GM19193 (cell line): ENCODE measurements around the gene TTYH3.

Experiments
- POLR2A ChIP-seq: IDR thresholded peaks from 4 replicates; pipeline ENCODE4 v1.6.1; 2011; ENCODE audit not compliant: insufficient read depth, insufficient read length; ENCODE audit errors: extremely low read depth

The TTYH3 gene

GRCh38 chr7:2670720-2671391 lies 39.1 kb downstream of the TTYH3 start:
- no peak for TF ChIP-seq POLR2A

GRCh38 chr7:2673934-2674333 lies 42.1 kb downstream of the TTYH3 start:
- TF ChIP-seq POLR2A: no peak

DNA sequence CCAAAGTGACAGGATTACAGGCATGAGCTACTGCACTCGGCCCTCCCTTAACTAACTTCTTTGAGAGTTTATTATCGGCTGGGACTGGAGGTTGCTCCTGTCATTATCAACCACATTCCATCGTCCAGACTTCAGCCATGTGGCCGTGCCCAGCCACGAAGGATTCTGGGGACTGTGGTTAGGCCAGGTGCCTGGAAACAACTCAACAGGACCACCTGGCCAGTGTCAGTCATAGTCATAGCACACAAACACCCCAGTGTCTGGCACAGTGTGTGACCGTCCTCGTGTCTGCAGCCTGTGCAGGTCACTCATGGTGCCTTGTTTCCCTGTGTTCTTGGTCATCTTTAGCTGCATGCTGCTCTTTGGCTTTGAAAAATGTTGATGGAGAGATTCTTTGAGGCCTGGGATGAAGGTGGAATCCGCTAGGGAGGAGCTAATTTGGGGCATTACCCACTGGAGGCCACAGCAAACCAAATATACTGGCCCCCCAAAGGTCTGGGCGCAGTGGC lies 43.5 kb downstream of the TTYH3 start:
- no peak for TF ChIP-seq POLR2A

- no peak for TF ChIP-seq POLR2A
Measured at GRCh38 chr7:2680256-2680655, 48.5 kb downstream of the TTYH3 start.

- TF ChIP-seq POLR2A: no peak
Measured at GRCh38 chr7:2680792-2681490, 49.2 kb downstream of the TTYH3 start.

DNA sequence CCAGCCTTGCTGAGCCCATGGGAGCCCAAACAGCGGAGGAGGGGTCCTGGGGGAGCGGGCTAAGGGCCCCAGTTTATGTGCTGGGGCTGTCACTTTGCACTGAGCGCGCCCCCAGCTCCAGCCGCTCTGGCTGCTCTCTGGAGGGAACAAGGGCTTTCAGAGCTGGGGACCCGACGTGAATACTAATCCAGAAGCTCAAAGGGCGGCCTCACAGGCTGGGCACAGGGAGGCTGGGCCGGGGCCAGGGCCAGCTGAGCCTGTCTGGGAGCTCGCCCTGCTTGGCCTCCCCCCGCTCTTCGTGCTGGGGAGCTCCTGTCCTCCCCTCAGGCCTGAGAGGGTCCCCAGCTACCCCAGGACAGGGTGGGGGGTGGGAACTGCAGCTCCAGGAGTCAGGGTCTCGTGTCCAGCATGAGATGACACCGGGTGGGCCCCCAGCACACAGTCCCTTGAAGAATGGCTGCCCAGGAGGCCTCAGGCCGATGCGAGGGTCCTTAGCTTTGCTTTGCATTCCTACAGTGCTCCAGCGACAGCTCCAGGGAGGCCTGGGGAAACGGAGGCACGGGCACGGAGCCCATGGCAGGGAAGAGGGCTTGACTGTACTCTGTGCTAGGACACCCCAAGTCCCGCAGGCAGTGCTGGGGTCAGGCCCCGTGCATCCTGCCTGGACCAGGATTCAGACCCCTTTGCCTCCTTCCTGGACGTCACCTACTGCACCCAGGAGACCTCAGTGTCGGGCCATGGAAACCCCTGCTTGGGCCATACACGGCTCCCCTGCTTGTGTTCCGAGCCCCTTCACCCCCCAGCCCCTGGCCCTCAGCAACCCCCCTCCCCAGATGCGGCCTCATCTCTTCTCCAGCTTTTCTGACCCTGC lies 50.4 kb downstream of the TTYH3 start:
- TF ChIP-seq POLR2A: no peak

DNA sequence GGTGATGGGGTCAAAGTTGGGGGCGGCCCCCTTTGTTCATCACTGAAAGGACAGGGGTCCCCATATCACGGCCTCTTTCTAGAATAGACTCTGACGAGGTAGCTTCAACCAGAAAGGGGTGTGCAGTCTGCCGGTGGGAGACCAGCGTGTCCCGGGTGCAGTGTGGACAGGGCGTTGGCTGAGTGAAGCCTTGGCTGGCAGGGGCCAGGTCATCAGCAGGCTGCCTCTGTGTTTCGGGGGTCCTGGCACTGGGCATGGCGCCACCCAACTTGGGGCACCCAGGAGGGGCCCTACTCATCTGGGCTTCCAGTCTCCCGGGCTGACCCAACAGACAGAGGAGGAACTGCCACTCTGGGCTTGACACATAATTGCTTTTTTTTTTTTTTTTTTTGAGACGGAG lies 52.7 kb downstream of the TTYH3 start:
- no peak for TF ChIP-seq POLR2A

DNA sequence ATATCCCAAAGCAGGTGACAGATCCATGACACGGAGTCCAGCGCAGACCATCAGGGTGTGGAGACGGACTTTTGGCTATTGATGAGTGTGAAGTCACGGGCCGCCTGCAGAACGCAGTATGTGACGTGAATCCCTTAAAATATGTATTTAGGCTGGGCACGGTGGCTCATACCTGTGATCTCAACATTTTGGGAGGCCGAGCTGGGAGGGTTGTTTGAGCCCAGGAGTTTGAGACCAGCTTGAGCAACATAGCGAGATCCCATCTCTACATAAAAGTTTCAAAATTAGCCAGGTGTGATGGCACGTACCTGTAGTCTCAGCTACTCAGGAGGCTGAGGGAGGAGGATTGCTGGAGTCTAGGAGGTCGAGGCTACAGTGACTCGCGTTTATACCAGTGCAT lies 54.3 kb downstream of the TTYH3 start:
- TF ChIP-seq POLR2A: no peak

DNA sequence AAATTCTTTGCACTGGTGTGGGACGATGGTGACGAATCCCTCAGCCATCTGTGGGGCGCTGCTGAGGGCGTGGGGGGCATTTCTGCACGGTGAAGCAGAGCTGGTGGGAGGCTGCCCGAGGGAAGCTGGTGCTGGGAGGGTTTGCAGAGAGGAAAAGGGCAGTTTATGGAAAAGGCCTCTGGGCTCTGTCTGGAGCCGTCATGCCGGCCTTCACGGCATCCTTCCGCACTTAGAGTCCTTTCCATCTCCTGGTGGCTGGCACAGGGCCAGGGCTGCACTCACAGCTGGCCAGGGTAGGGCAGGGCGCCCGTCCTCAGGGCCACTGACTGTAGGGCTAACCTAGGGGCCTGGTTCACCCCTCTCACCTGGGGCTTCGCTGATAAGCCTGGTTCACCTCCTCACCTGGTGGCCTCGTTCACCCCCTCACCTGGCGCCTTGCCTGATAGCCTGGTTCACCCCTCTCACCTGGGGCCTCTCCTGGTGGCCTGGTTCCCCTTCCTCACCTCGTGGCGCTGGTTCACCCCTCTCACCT lies 55.6 kb downstream of the TTYH3 start:
- TF ChIP-seq POLR2A: no peak

DNA sequence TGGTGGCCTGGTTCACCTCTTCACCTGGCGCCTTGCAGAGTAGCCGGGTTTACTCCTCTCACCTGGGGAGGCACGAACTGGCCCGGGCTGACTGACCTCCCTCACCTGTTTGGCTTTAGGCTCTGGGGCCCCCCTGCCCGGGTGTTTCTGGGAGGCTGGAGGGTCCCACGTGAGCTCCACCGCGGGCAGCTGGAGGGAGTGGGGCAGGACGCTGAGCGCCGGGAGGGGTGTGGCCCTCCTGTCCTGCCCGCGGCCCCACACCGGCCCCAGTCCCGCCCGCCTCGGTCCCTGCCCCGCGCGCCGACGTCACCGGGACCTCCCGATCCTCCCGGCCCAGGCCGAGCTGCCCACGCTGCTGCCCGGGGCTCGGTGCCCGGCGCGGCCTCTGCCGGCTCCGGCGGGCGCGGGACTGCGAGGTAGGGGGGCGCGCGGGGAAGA lies 56.1 kb downstream of the TTYH3 start, which contains the start of gene AMZ1:
Gene AMZ1, plus strand, starts transcription at position 322 of the 438 bp plus-strand sequence. CDS start 12,250 bp downstream, outside the sequence.
- TF ChIP-seq POLR2A: no peak

DNA sequence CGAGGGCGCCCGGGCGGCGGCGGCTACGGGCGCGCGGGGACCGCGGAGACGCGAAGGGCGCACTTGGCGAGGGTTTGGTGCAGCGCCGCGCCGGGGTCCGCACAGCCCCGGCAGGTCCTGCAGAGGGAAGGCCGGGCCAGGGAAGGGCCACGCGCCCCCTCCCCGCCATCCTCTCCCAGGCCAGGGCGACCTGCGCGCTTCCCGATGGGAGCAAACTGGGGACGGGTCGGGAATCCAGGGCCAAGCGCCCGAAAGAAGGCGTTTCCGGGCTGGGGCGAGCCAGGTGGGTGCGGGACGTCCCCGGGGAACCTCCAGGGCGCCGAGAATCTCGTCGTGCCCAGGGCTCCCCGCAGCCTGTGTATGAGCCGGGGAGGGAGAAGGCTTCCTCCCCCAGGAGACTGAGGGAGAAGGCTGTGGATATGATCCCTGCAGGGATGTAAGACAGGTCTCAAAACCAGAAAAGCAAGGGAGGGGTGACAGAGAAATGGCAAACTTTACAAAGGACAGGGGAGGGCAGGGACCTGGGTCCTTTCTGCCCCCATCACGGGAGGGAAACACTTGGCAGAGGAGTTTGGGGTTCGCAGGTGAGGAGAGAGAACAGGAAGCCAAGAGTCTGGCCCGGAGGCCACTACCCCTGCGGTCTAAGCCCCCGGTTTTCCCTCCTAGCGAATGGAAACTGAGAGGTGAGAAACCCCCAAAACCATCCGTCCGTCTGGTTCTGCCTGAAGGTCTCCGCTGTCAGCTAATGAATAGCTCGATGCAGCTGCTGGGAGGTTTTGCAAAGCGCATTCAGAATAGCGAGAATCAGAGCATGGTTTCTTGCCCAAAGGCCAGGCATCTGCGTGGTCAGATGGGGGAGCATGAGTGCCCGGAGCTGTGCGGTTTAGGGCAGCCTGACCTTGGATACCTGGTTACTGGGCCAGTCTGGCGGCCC lies 56.9 kb downstream of the TTYH3 start:
- peak; percentile 26 for TF ChIP-seq POLR2A

- TF ChIP-seq POLR2A: no peak
Measured at GRCh38 chr7:2689343-2689847, 57.6 kb downstream of the TTYH3 start.

- TF ChIP-seq POLR2A: no peak
Measured at GRCh38 chr7:2689951-2690705, 58.3 kb downstream of the TTYH3 start.
